CD8-positive, alpha-beta memory T cell (primary cell): ENCODE results near the gene UCK2. TPM values are rescaled to one million over a fixed set of nuclear protein-coding genes. Genes with fewer than 3 reads are reported as not detected.

Source experiments
- CTCF ChIA-PET: fragments of 350-600 bp; sonication (Branson Sonifier 250); formaldehyde crosslinking; loops from one replicate; lab custom pipeline; 2021; ENCODE audit warnings: antibody characterized with exemption; lab: Charles Lee
- POLR2A ChIA-PET: fragments of 350-600 bp; sonication (Branson Sonifier 250); formaldehyde crosslinking; loops from one replicate; lab custom pipeline; 2021; ENCODE audit warnings: antibody characterized with exemption; lab: Charles Lee
- DNase-seq, 5 donors: peaks; one replicate each; pipeline versions ENCODE4 v3.0.0 to v3.0.0-alpha.2; 2020 to 2022; ENCODE audit warnings: mixed read lengths in 1 of 5
- H3K27ac ChIP-seq: one replicate; pipeline ENCODE4 v1.7.0; 2013; ENCODE audit warnings: low read depth, mild to moderate bottlenecking, low read length, moderate library complexity
- H3K27me3 ChIP-seq: 2 replicates; pipeline ENCODE4 v1.7.0; 2013; ENCODE audit warnings: low read length, mild to moderate bottlenecking; ENCODE audit not compliant: insufficient read depth, poor library complexity, severe bottlenecking
- H3K36me3 ChIP-seq: 2 replicates; pipeline ENCODE4 v1.7.0; 2013; ENCODE audit warnings: mild to moderate bottlenecking, low read length, moderate library complexity; ENCODE audit not compliant: insufficient read depth
- H3K4me1 ChIP-seq: 2 replicates; pipeline ENCODE4 v1.7.0; 2013; ENCODE audit warnings: mild to moderate bottlenecking, low read length, moderate library complexity; ENCODE audit not compliant: insufficient read depth
- H3K4me3 ChIP-seq: 2 replicates; pipeline ENCODE4 v1.7.0; 2013; ENCODE audit warnings: mild to moderate bottlenecking, low read length
- H3K9me3 ChIP-seq: 2 replicates; pipeline ENCODE4 v1.7.0; 2013; ENCODE audit warnings: mild to moderate bottlenecking, low read length
- H3K27ac Mint-ChIP-seq, 8 donors: one replicate each; pipeline ENCODE4 v1.8.0; 2020 to 2021; ENCODE audit warnings: mixed read lengths in 8 of 8, mild to moderate bottlenecking in 6 of 8, inconsistent platforms in 3 of 8, moderate library complexity in 3 of 8
- H3K27me3 Mint-ChIP-seq, 2 donors: one replicate each; pipeline ENCODE4 v1.8.0; 2020 to 2021; ENCODE audit warnings: mixed read lengths in 2 of 2, mild to moderate bottlenecking in 1 of 2, moderate library complexity in 1 of 2
- H3K36me3 Mint-ChIP-seq, 3 donors: one replicate each; pipeline ENCODE4 v1.8.0; 2020 to 2021; ENCODE audit warnings: mixed read lengths in 3 of 3, inconsistent platforms in 1 of 3, mild to moderate bottlenecking in 1 of 3
- H3K4me1 Mint-ChIP-seq, 3 donors: one replicate each; pipeline ENCODE4 v1.8.0; 2020 to 2021; ENCODE audit warnings: mixed read lengths in 3 of 3, inconsistent platforms in 1 of 3, mild to moderate bottlenecking in 1 of 3
- H3K4me3 Mint-ChIP-seq, 7 donors: one replicate each; pipeline ENCODE4 v1.8.0; 2020 to 2021; ENCODE audit warnings: mixed read lengths in 7 of 7, mild to moderate bottlenecking in 6 of 7, moderate library complexity in 4 of 7, inconsistent platforms in 2 of 7
- H3K9me3 Mint-ChIP-seq, 5 donors: one replicate each; pipeline ENCODE4 v1.8.0; 2020 to 2022; ENCODE audit warnings: mixed read lengths in 5 of 5, mild to moderate bottlenecking in 3 of 5, moderate library complexity in 2 of 5, inconsistent platforms in 1 of 5
- polyA plus RNA-seq: library from polyadenylated mRNA; unstranded; fragments of 300-500 nt; fragmentation: Illumina TruSeq; gene quantifications from one replicate; pipeline ENCODE4 v1.2.3, GENCODE V29; 2021
- total RNA-seq, 2 experiments: library from RNA; stranded (reverse); gene quantifications; one replicate each; pipeline ENCODE4 v1.2.3, GENCODE V29; 2021

Gene UCK2
- total and polyA plus RNA-seq, 3 experiments from 2014 or later = 10.7 to 100 (median 97.4) TPM

DNA sequence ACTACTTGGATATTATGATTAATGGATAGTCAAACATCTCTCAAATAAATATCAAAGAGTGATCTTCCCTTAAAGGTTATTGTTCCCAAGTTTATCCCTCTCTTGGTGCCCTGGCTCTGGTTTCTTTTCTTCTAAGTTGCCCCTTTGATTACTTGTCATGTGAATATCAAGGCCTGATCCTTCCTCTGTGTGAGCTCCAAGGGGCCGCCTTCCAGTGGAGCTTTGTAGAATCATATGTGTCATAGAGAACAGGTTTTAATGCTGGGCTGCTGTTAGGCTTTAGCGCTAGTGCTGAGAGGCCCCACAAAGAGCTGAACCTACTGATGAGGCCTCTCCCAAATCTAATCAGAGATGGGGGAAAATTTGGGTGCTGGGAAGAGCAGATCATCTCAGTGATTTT is 25.5 kb downstream of the UCK2 start:
- H3K36me3 Mint-ChIP-seq = no peaks in the 10 kb centered on the region
- no peak for DNase-seq
- H3K27me3 ChIP-seq = no peaks in the 10 kb centered on the region
- no peaks in the 10 kb centered on the region for H3K9me3 ChIP-seq
- ChIA-PET POLR2A (no interaction called here), CTCF (interaction anchor here (0.9 kb wide), 1 partner anchor 9 kb away, joined by 4 read pairs; no protein-coding TSS in a partner anchor)
- peaks cover 32 to 50% (median 34%) of the 10 kb centered on the region in 3 donors for H3K4me1 Mint-ChIP-seq
- H3K27me3 Mint-ChIP-seq = peaks cover 0 to 1% of the 10 kb centered on the region in 2 donors
- H3K4me3 Mint-ChIP-seq = no peak overlapping the region
- H3K27ac Mint-ChIP-seq = peak overlapping the region in 1 of 8 donors; percentile 15
- H3K4me1 ChIP-seq = peaks cover 8% of the 10 kb centered on the region
- no peaks in the 10 kb centered on the region for H3K36me3 ChIP-seq
- no peaks in the 10 kb centered on the region for H3K9me3 Mint-ChIP-seq
- no peak overlapping the region for H3K27ac ChIP-seq
- no peak overlapping the region for H3K4me3 ChIP-seq

DNA sequence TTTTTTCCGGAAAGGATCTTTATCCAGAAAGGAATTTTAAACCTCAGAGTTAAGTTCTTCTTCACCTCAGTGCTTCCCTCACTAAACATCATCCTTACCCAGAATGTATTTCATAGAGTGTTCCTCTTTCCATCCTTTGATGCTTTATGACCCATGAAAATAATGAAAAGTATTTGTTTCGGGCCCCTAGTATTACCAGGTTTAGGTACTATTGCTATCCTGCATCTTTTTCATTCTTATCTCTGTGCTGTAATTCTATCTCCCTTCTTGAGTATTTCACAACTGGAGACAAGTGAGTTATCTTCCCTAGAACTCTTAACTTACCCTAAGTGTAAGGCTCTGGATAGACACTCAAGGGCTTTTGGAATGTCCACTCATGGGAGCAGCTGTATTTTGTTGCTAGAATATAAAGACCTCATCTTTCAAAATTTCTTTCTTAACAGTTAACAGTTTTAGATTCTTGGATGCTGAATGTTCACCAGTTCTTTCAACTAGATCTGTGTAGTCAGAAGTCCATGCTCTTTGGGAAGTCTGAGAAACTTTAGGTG is 26.2 kb downstream of the UCK2 start:
- no peaks in the 10 kb centered on the region for H3K36me3 ChIP-seq
- peaks cover 8% of the 10 kb centered on the region for H3K4me1 ChIP-seq
- H3K36me3 Mint-ChIP-seq = no peaks in the 10 kb centered on the region
- no peak for DNase-seq
- no peak overlapping the region for H3K4me3 Mint-ChIP-seq
- H3K9me3 ChIP-seq = no peaks in the 10 kb centered on the region
- H3K27ac Mint-ChIP-seq = peak overlapping the region in 1 of 8 donors; percentile 32
- H3K4me3 ChIP-seq = no peak overlapping the region
- POLR2A ChIA-PET = no interaction called here
- H3K27ac ChIP-seq = no peak overlapping the region
- no peaks in the 10 kb centered on the region for H3K9me3 Mint-ChIP-seq
- H3K27me3 ChIP-seq = no peaks in the 10 kb centered on the region
- peaks cover 0 to 1% of the 10 kb centered on the region in 2 donors for H3K27me3 Mint-ChIP-seq
- CTCF ChIA-PET = no interaction called here
- H3K4me1 Mint-ChIP-seq = peaks cover 32 to 49% (median 34%) of the 10 kb centered on the region in 3 donors

DNA sequence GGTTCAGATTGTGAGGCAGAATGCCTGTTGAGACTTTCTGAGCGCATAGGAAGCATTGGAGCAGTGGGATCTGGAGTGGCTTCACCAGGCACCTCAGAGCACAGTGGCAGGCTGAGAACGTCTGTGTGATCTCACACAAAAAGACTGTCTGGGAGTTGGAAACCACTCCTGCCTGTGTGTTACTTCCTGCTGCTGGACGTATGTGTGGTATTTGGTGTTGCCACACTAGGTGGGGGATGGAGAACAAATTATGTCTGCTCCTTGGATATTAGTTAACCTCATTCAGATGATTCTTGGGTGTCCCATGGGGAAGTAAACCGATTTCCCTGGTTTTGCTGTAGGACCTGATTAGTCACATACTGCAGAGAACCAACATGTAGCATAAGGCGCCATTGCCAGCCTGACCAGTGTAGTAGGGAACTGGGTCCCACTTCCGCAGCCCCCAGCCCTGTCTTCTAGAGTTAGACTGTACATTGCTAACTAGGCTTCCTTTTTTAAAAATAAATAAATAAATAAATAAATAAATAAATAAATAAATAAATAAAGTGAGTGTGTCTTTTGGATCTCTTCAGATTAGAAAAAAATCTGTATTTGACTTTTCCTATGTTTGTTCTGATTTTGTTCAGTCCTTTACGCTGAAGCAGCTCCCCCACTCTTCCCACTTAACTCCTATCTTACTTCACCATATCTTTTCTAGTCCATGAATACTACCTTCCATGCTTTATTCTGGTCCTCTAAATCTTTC is 26.9 kb downstream of the UCK2 start:
- ChIA-PET POLR2A (no interaction called here), CTCF (no interaction called here)
- Mint-ChIP-seq H3K4me1 (peaks cover 29 to 43% (median 32%) of the 10 kb centered on the region in 3 donors), H3K9me3 (no peaks in the 10 kb centered on the region), H3K27me3 (peaks cover 0 to 1% of the 10 kb centered on the region in 2 donors), H3K4me3 (no peak overlapping the region), H3K36me3 (no peaks in the 10 kb centered on the region), H3K27ac (peak overlapping the region in 3 of 8 donors; percentile 32 to 48 (median 39))
- DNase-seq = no peak
- no peak overlapping the region for H3K27ac ChIP-seq
- no peaks in the 10 kb centered on the region for H3K9me3 ChIP-seq
- no peak overlapping the region for H3K4me3 ChIP-seq
- no peaks in the 10 kb centered on the region for H3K36me3 ChIP-seq
- H3K27me3 ChIP-seq = no peaks in the 10 kb centered on the region
- peaks cover 8% of the 10 kb centered on the region for H3K4me1 ChIP-seq

DNA sequence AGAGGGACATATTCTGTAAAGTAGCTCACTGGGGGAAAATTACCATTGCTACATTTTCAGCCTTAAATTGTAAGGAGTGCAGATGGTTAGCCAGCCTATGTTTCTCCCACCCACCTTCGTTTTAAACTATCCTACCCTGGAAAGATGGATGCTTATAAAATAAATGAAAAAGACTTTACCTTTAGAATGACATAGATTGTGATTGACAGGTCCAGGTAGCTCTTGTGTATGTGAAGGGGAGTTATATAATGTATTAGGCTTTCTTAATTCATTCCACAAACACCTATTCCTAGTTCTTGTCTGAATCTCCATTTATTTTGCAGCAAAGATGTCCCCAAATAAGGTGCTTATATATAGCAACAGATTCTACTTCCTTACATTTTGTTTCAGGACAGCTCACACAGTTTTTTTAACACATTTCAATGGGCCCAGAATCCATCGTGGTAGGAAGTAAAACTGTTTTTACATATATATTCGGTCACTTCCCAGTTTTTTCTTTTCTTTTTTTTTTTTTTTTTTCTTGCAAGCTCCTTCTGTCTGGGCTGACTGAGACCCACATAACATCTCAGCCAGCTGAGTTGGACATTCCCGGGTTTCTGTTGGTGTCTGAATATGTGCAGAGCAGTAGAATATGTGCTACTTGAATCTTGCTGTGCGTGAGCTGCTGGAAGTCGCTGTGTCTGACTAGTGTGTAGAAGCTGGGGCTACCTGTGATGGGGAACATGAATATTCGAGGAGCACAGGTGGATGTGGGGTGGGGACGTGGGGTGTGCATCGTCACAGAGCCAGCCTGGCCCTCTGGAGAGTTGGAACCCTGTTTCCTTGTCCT is 27.8 kb downstream of the UCK2 start:
- peak overlapping the region in 1 of 8 donors; percentile 78 for H3K27ac Mint-ChIP-seq
- no peaks in the 10 kb centered on the region for H3K9me3 Mint-ChIP-seq
- no peaks in the 10 kb centered on the region for H3K36me3 Mint-ChIP-seq
- H3K4me1 Mint-ChIP-seq = peaks cover 29 to 36% (median 30%) of the 10 kb centered on the region in 3 donors
- H3K27me3 Mint-ChIP-seq = peaks cover 0 to 1% of the 10 kb centered on the region in 2 donors
- H3K9me3 ChIP-seq = no peaks in the 10 kb centered on the region
- ChIA-PET CTCF (no interaction called here), POLR2A (no interaction called here)
- DNase-seq = no peak
- peaks cover 8% of the 10 kb centered on the region for H3K4me1 ChIP-seq
- no peak overlapping the region for H3K4me3 Mint-ChIP-seq
- no peak overlapping the region for H3K4me3 ChIP-seq
- no peaks in the 10 kb centered on the region for H3K27me3 ChIP-seq
- no peaks in the 10 kb centered on the region for H3K36me3 ChIP-seq
- H3K27ac ChIP-seq = no peak overlapping the region

DNA sequence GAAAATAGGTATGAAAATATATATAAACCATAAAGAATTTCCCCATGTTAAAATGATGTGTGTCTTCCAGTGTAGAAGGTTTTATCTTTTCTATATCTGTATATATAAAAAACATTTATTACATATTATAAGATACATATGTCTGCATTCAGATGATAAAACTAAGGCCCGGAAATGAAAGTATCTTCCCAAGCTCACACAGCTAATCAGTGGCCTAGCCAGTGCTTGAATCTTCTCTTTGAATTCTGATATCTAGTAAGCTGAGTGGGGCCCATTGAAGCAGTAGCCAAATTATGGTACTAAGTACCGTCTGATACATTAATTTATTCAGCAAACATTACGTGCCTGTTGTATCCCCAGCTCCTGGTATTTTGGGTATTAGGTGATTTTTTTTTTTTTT is 28.6 kb downstream of the UCK2 start:
- H3K9me3 Mint-ChIP-seq = no peaks in the 10 kb centered on the region

DNA sequence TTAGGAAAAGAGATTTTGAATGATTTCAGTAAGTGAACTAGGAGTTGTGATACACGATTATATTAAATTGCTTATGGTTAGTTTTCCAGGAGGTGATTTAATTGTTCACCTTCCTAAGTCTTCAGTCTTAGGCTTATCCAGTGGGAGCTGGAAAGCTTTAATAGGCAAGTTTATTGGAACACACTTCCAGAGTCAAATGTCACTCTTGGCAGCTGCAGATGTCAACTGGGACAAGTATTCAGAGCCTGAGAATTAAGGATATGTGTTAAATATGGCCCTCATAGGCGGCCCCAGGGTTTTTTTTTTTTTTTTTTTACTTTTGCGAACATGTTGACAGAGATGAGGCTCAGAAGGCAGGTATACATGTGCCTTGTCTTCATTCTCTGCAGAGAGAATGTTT is 29.2 kb downstream of the UCK2 start:
- DNase-seq = no peak
- Mint-ChIP-seq H3K9me3 (no peaks in the 10 kb centered on the region), H3K4me1 (peaks cover 22 to 28% (median 22%) of the 10 kb centered on the region in 3 donors), H3K4me3 (no peak overlapping the region), H3K27ac (no peak overlapping the region), H3K27me3 (peaks cover 0 to 1% of the 10 kb centered on the region in 2 donors), H3K36me3 (no peaks in the 10 kb centered on the region)
- Histone ChIP-seq H3K27me3 (no peaks in the 10 kb centered on the region), H3K4me3 (no peak overlapping the region), H3K36me3 (no peaks in the 10 kb centered on the region), H3K9me3 (no peaks in the 10 kb centered on the region), H3K4me1 (peaks cover under 1% of the 10 kb centered on the region), H3K27ac (no peak overlapping the region)
- ChIA-PET POLR2A (no interaction called here), CTCF (no interaction called here)

More for the DNA sequence above, 28.6 kb downstream of the UCK2 start:
- no peak overlapping the region for H3K27ac ChIP-seq
- Mint-ChIP-seq H3K4me1 (peaks cover 27 to 34% (median 28%) of the 10 kb centered on the region in 3 donors), H3K27me3 (peaks cover 0 to 1% of the 10 kb centered on the region in 2 donors), H3K36me3 (no peaks in the 10 kb centered on the region), H3K27ac (no peak overlapping the region), H3K4me3 (no peak overlapping the region)
- ChIA-PET POLR2A (no interaction called here), CTCF (no interaction called here)
- H3K4me1 ChIP-seq = peaks cover 6% of the 10 kb centered on the region
- no peak overlapping the region for H3K4me3 ChIP-seq
- H3K9me3 ChIP-seq = no peaks in the 10 kb centered on the region
- no peaks in the 10 kb centered on the region for H3K27me3 ChIP-seq
- H3K36me3 ChIP-seq = no peaks in the 10 kb centered on the region
- no peak for DNase-seq

DNA sequence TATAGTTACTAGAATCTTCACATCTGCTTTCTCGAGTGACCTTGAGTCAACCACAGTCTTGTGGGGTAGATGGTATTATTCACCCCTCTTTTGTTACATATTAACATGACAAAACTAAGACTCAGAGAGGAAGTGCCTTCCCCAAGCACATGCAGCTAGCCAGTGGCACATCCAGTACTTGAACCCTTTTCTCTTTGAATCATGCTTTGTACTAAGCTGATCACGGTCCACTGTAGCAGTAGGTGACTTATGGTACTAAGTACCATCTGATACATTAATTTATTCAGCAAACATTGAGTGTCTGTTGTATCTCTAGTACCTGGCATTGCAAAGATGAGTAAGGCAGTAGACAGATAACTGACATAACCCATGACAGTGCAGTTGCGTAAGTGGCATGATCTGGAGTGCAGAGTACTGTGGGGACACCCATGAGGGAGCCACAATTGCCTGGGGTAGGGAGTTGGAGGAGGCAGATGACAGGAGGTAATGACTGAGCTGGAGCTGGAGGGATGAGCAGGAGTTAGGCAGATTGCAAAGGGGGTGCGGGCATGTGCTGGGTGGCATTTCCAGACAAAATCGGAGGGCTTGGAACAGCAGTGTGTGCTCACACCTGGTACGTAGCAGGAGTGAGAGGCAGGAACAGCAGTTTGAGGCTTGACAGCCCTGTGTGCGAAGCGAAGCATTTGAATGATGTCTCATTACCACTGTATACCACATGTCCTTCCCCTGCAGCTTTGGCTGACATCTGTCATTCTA is 29.8 kb downstream of the UCK2 start:
- Histone ChIP-seq H3K36me3 (no peaks in the 10 kb centered on the region), H3K9me3 (no peaks in the 10 kb centered on the region), H3K4me3 (no peak overlapping the region), H3K27me3 (no peaks in the 10 kb centered on the region), H3K4me1 (no peaks in the 10 kb centered on the region), H3K27ac (no peak overlapping the region)
- POLR2A ChIA-PET = no interaction called here
- Mint-ChIP-seq H3K27me3 (peaks cover 0 to 1% of the 10 kb centered on the region in 2 donors), H3K36me3 (no peaks in the 10 kb centered on the region), H3K9me3 (no peaks in the 10 kb centered on the region), H3K4me1 (peaks cover 16 to 22% (median 18%) of the 10 kb centered on the region in 3 donors), H3K4me3 (no peak overlapping the region), H3K27ac (no peak overlapping the region)
- CTCF ChIA-PET = no interaction called here
- DNase-seq = no peak
